T-helper 1 cell (primary cell): ENCODE results near the gene TRH.
A peak's percentile ranks its signal among the peaks of the same experiment; 100 is the strongest.

Experiments
- DNase-seq, 5 donors: peaks; one replicate each; pipeline ENCODE4 v3.0.0-alpha.2; 2012 to 2020
- total RNA-seq, 4 donors: gene quantifications; one replicate each; lab custom pipeline; 2026; lab: John Stamatoyannopoulos, UW

TRH gene
- total RNA-seq = 0 reads per million in 4 donors

GRCh38 chr3:129974564-129974832 lies at the start of gene TRH:
Gene TRH (plus strand): TSS chr3:129974720. CDS start chr3:129975817, 1,097 bp downstream.
- no peak for DNase-seq

GRCh38 chr3:129927072-129927471 lies 47.4 kb upstream of the TRH start:
- DNase-seq = no peak

GRCh38 chr3:129929383-129929782 lies 45.1 kb upstream of the TRH start:
- DNase-seq = no peak

- DNase-seq = no peak
Measured at GRCh38 chr3:129933471-129933870, 41.0 kb upstream of the TRH start.

GRCh38 chr3:129934234-129935123 lies 40.0 kb upstream of the TRH start:
- DNase-seq = peak in 2 of 5 donors; percentile 12 to 35

GRCh38 chr3:129936757-129937156 lies 37.8 kb upstream of the TRH start:
- peak in 3 of 5 donors; percentile 7 to 33 (median 33) for DNase-seq

- DNase-seq = no peak
Measured at GRCh38 chr3:129937717-129938116, 36.8 kb upstream of the TRH start.

GRCh38 chr3:129938140-129938930 lies 36.2 kb upstream of the TRH start:
- no peak for DNase-seq

- DNase-seq = no peak
Measured at GRCh38 chr3:129940086-129940485, 34.4 kb upstream of the TRH start.

GRCh38 chr3:129942296-129942695 lies 32.2 kb upstream of the TRH start:
- DNase-seq = peak in 2 of 5 donors; percentile 11 to 24

GRCh38 chr3:129943020-129943419 lies 31.5 kb upstream of the TRH start:
- DNase-seq = no peak

GRCh38 chr3:129944709-129945108 lies 29.8 kb upstream of the TRH start:
- DNase-seq = no peak

- DNase-seq = no peak
Measured at GRCh38 chr3:129947538-129948240, 26.8 kb upstream of the TRH start.

GRCh38 chr3:129950318-129951046 lies 24.0 kb upstream of the TRH start:
- DNase-seq = no peak

GRCh38 chr3:129952556-129953355 lies 21.8 kb upstream of the TRH start:
- no peak for DNase-seq

- DNase-seq = no peak
Measured at GRCh38 chr3:129953621-129954020, 20.9 kb upstream of the TRH start.

- DNase-seq = no peak
Measured at GRCh38 chr3:129954514-129954913, 20.0 kb upstream of the TRH start.

- DNase-seq = no peak
Measured at GRCh38 chr3:129956936-129957335, 17.6 kb upstream of the TRH start.

GRCh38 chr3:129958755-129959154 lies 15.8 kb upstream of the TRH start:
- no peak for DNase-seq

GRCh38 chr3:129961141-129961541 lies 13.4 kb upstream of the TRH start:
- no peak for DNase-seq

- no peak for DNase-seq
Measured at GRCh38 chr3:129962600-129962999, 11.9 kb upstream of the TRH start.

- no peak for DNase-seq
Measured at GRCh38 chr3:129965937-129966336, 8.6 kb upstream of the TRH start.
